GM23338 (cell line): ENCODE measurements around the gene IGFL4. TPM values are rescaled to one million over a fixed set of nuclear protein-coding genes. Genes with fewer than 3 reads are reported as not detected.
A peak's percentile ranks its signal among the peaks of the same experiment; 100 is the strongest.

Source experiments
- ATAC-seq: fragments of 200-7000 bp; cut with Tn5 transposase; 3 replicates; pipeline ENCODE4 v1.9.1; 2020
- DNase-seq: peaks from one replicate; pipeline ENCODE4 v3.0.0-alpha.2; 2015; ENCODE audit warnings: low spot score
- H2AFZ ChIP-seq: fragments of 200-600 bp; sonication (generic); 2 replicates; pipeline ENCODE4 v1.8.0; 2016; ENCODE audit warnings: antibody characterized with exemption, mild to moderate bottlenecking, moderate library complexity
- H3F3A ChIP-seq: fragments of 200-600 bp; sonication (generic); replicated peaks from 2 replicates; pipeline ENCODE4 v1.8.0; 2017; ENCODE audit warnings: antibody characterized with exemption, mixed run types, low read depth
- H3K27ac ChIP-seq: fragments of 200-600 bp; sonication (generic); 2 replicates; pipeline ENCODE4 v1.6.1; 2016; ENCODE audit warnings: low read depth
- H3K27me3 ChIP-seq: fragments of 200-600 bp; sonication (generic); 2 replicates; pipeline ENCODE4 v1.8.0; 2016; ENCODE audit warnings: mild to moderate bottlenecking, mixed run types, moderate library complexity; ENCODE audit not compliant: insufficient read depth
- H3K36me3 ChIP-seq: fragments of 200-600 bp; sonication (generic); 2 replicates; pipeline ENCODE4 v1.8.0; 2016; ENCODE audit warnings: mild to moderate bottlenecking; ENCODE audit not compliant: insufficient read depth
- H3K4me1 ChIP-seq: fragments of 200-600 bp; sonication (generic); 2 replicates; pipeline ENCODE4 v1.8.0; 2016; ENCODE audit warnings: mild to moderate bottlenecking, moderate library complexity; ENCODE audit not compliant: insufficient read depth
- H3K4me2 ChIP-seq: fragments of 200-600 bp; sonication (generic); 2 replicates; pipeline ENCODE4 v1.7.1; 2017; ENCODE audit warnings: mixed run types
- H3K4me3 ChIP-seq: fragments of 200-600 bp; sonication (generic); 2 replicates; pipeline ENCODE4 v1.6.1; 2016; ENCODE audit warnings: mixed run types
- H3K79me2 ChIP-seq: fragments of 200-600 bp; sonication (generic); replicated peaks from 2 replicates; pipeline ENCODE4 v1.8.0; 2017; ENCODE audit warnings: mild to moderate bottlenecking; ENCODE audit not compliant: insufficient read depth
- H3K9me2 ChIP-seq: fragments of 200-600 bp; sonication (generic); 2 replicates; pipeline ENCODE4 v1.8.0; 2017; ENCODE audit not compliant: insufficient read depth
- H4K20me1 ChIP-seq: fragments of 200-600 bp; sonication (generic); replicated peaks from 2 replicates; pipeline ENCODE4 v1.8.0; 2017; ENCODE audit warnings: mild to moderate bottlenecking; ENCODE audit not compliant: insufficient read depth
- H3K27ac Mint-ChIP-seq: 2 replicates; pipeline ENCODE4 v1.8.0; 2020; ENCODE audit warnings: inconsistent platforms, mild to moderate bottlenecking, moderate library complexity, mixed read lengths
- H3K27me3 Mint-ChIP-seq: 3 replicates; pipeline ENCODE4 v1.8.0; 2022; ENCODE audit warnings: low read depth, mild to moderate bottlenecking, moderate library complexity, mixed read lengths, inconsistent platforms; ENCODE audit not compliant: insufficient read depth, poor library complexity
- H3K36me3 Mint-ChIP-seq: 3 replicates; pipeline ENCODE4 v1.8.0; 2021; ENCODE audit warnings: low read depth, mild to moderate bottlenecking, inconsistent platforms, moderate library complexity, mixed read lengths
- H3K4me1 Mint-ChIP-seq: 3 replicates; pipeline ENCODE4 v1.8.0; 2020; ENCODE audit warnings: mild to moderate bottlenecking, inconsistent platforms, mixed read lengths
- H3K4me3 Mint-ChIP-seq: 3 replicates; pipeline ENCODE4 v1.8.0; 2021; ENCODE audit warnings: moderate library complexity, mild to moderate bottlenecking, inconsistent platforms, mixed read lengths
- H3K9me3 Mint-ChIP-seq: 3 replicates; pipeline ENCODE4 v1.8.0; 2020; ENCODE audit warnings: moderate library complexity, mild to moderate bottlenecking, inconsistent platforms, mixed read lengths
- CREB1 ChIP-seq: fragments of 250-450 bp; sonication (Bioruptor Pico); IDR thresholded peaks from 2 replicates; pipeline ENCODE4 v1.5.0; 2020; ENCODE audit warnings: low read depth, mild to moderate bottlenecking, moderate library complexity
- CTCF ChIP-seq, 2 experiments: fragments of 200-600 bp in 1 of 2; sonication (generic) in 1 of 2; conservative IDR thresholded peaks; 2 replicates each; pipeline versions ENCODE4 v1.5.1 to v1.6.1; 2016 to 2017; ENCODE audit warnings: antibody characterized with exemption in 2 of 2, low read depth in 2 of 2, mild to moderate bottlenecking in 2 of 2, moderate library complexity in 1 of 2
- ETS1 ChIP-seq: IDR thresholded peaks from 2 replicates; pipeline ENCODE4 v1.6.1; 2016; ENCODE audit warnings: antibody characterized with exemption
- ZNF462 ChIP-seq: fragments of 250-450 bp; sonication (Bioruptor Pico); IDR thresholded peaks from 2 replicates; pipeline ENCODE4 v1.5.0; 2020; ENCODE audit warnings: mild to moderate bottlenecking, moderate library complexity
- polyA plus RNA-seq: library from polyadenylated mRNA; unstranded; fragments of >200 nt; fragmentation: Nextera tagmentation; extraction: Ambion mirVana; gene quantifications from 2 replicates; pipeline ENCODE4 v1.2.1, GENCODE V29; 2016
- total RNA-seq: library from RNA; depleted of rRNA; stranded (reverse); fragments of >200 nt; shearing (Covaris generic); gene quantifications from 2 replicates; pipeline ENCODE4 v1.2.3, GENCODE V29; 2014

Gene IGFL4
- total and polyA plus RNA-seq, 2 experiments from 2014 or later: 0.06 to 0.87 TPM

- peak overlapping the region; percentile 70 for H3K4me3 ChIP-seq
- peak overlapping the region; percentile 88 for H3K4me2 ChIP-seq
- H3K27ac ChIP-seq: no peak overlapping the region
- Mint-ChIP-seq H3K4me3 (peak overlapping the region; percentile 76; the same call in 2 of the 3 replicates), H3K27ac (no peak overlapping the region), H3K27me3 (peaks cover 15% of the 10 kb centered on the region), H3K36me3 (no peaks in the 10 kb centered on the region), H3K9me3 (no peaks in the 10 kb centered on the region), H3K4me1 (peaks cover 6% of the 10 kb centered on the region; the same call in 2 of the 3 replicates)
- no peaks in the 10 kb centered on the region for H4K20me1 ChIP-seq
- TF ChIP-seq CTCF (conservative IDR thresholded peaks at IDR 0.05; ENCODE audit: low read depth in 2 of 2): peak; percentile 1 to 39; a peak in 1 of 4 replicates
- TF ChIP-seq CREB1: no peak
- no peak for TF ChIP-seq ZNF462 (CRISPR knock-in tag)
- no peak for TF ChIP-seq ETS1
- ATAC-seq (no peak), DNase-seq (peak; percentile 13)
- no peaks in the 10 kb centered on the region for H3F3A ChIP-seq
- no peaks in the 10 kb centered on the region for H3K4me1 ChIP-seq
- no peaks in the 10 kb centered on the region for H3K36me3 ChIP-seq
- peak overlapping the region; percentile 99 for H2AFZ ChIP-seq
- H3K9me2 ChIP-seq: no peaks in the 10 kb centered on the region
- no peaks in the 10 kb centered on the region for H3K79me2 ChIP-seq
- H3K27me3 ChIP-seq: peaks cover 51% of the 10 kb centered on the region
Measured at GRCh38 chr19:46076031-46076880, 35.5 kb upstream of the IGFL4 start.
